CD4-positive, alpha-beta T cell treated with Interferon alpha-2 for 1 hour (primary cell): ENCODE data around the gene LIME1.

Experiments used
- DNase-seq, 2 donors: peaks; one replicate each; pipeline ENCODE4 v3.0.0-alpha.2; 2020 to 2022

The LIME1 gene

GRCh38 chr20:63751471-63752271 is 15.2 kb downstream of the LIME1 start:
- peak in 1 of 2 donors; percentile 31 for DNase-seq

- DNase-seq, result no peak
Observed at GRCh38 chr20:63752411-63753101, 16.1 kb downstream of the LIME1 start.

- no peak for DNase-seq
Observed at GRCh38 chr20:63753381-63753780, 16.9 kb downstream of the LIME1 start.

GRCh38 chr20:63754008-63754407 is 17.5 kb downstream of the LIME1 start:
- no peak for DNase-seq

GRCh38 chr20:63755933-63756647 is 19.6 kb downstream of the LIME1 start:
- DNase-seq, result no peak

- DNase-seq, result peak in 1 of 2 donors; percentile 43
Observed at GRCh38 chr20:63756648-63756991, 20.2 kb downstream of the LIME1 start.

- DNase-seq, result no peak
Observed at GRCh38 chr20:63758152-63758551, 21.7 kb downstream of the LIME1 start.

- DNase-seq, result no peak
Observed at GRCh38 chr20:63759377-63759901, 23.0 kb downstream of the LIME1 start.

- DNase-seq, result no peak
Observed at GRCh38 chr20:63765082-63765873, 28.8 kb downstream of the LIME1 start.

GRCh38 chr20:63765902-63766301 is 29.4 kb downstream of the LIME1 start:
- no peak for DNase-seq

GRCh38 chr20:63766695-63767426 is 30.4 kb downstream of the LIME1 start:
- no peak for DNase-seq

- DNase-seq, result no peak
Observed at GRCh38 chr20:63767456-63767855, 31.0 kb downstream of the LIME1 start.

GRCh38 chr20:63767886-63768285 is 31.4 kb downstream of the LIME1 start:
- DNase-seq, result no peak

- no peak for DNase-seq
Observed at GRCh38 chr20:63768591-63769515, 32.4 kb downstream of the LIME1 start.

- DNase-seq, result no peak
Observed at GRCh38 chr20:63769891-63770474, 33.5 kb downstream of the LIME1 start.

GRCh38 chr20:63771046-63771707 is 34.7 kb downstream of the LIME1 start:
- DNase-seq, result no peak

- DNase-seq, result no peak
Observed at GRCh38 chr20:63772781-63773518, 36.5 kb downstream of the LIME1 start.

GRCh38 chr20:63773571-63774241 is 37.2 kb downstream of the LIME1 start:
- DNase-seq, result no peak

GRCh38 chr20:63774306-63774705 is 37.8 kb downstream of the LIME1 start:
- DNase-seq, result no peak
